AG09309 (cell line): ENCODE data around the gene E4F1.

Source experiments
- DNase-seq: peaks from one replicate; pipeline ENCODE4 v3.0.0-alpha.2; 2010; ENCODE audit warnings: low read depth
- H3K4me3 ChIP-seq: 2 replicates; pipeline ENCODE4 v1.5.1; 2011; ENCODE audit warnings: mild to moderate bottlenecking, low read depth, low read length, moderate library complexity; ENCODE audit not compliant: control insufficient read depth
- CTCF ChIP-seq: IDR thresholded peaks from 2 replicates; pipeline ENCODE4 v1.5.1; 2011; ENCODE audit warnings: mild to moderate bottlenecking, low read depth, low read length, inconsistent platforms; ENCODE audit not compliant: insufficient read depth, control insufficient read depth; ENCODE audit errors: missing control alignments

Gene E4F1

GRCh38 chr16:2243781-2244180, 20.4 kb downstream of the E4F1 start:
- no peak for DNase-seq
- no peak for TF ChIP-seq CTCF

GRCh38 chr16:2244301-2244700, 20.9 kb downstream of the E4F1 start:
- TF ChIP-seq CTCF = no peak
- H3K4me3 ChIP-seq = no peak overlapping the region
- DNase-seq = no peak

More at GRCh38 chr16:2243781-2244180, 20.4 kb downstream of the E4F1 start:
- no peak overlapping the region for H3K4me3 ChIP-seq

- DNase-seq = no peak
- H3K4me3 ChIP-seq = no peak overlapping the region
- no peak for TF ChIP-seq CTCF
Measured at GRCh38 chr16:2244926-2245795, 21.8 kb downstream of the E4F1 start.

GRCh38 chr16:2246301-2246885, 23.0 kb downstream of the E4F1 start:
- no peak for DNase-seq
- no peak for TF ChIP-seq CTCF
- H3K4me3 ChIP-seq = no peak overlapping the region

- no peak for DNase-seq
- TF ChIP-seq CTCF = no peak
- H3K4me3 ChIP-seq = peak overlapping the region; percentile 56
Measured at GRCh38 chr16:2250652-2251295, 27.4 kb downstream of the E4F1 start.

- TF ChIP-seq CTCF = peak; percentile 68
- H3K4me3 ChIP-seq = peak within 1 kb of the TSS; percentile 56
- DNase-seq = peak; percentile 76
Measured at GRCh38 chr16:2251296-2252111, 28.1 kb downstream of the E4F1 start, which contains the start of gene ECI1. Gene ECI1, minus strand, starts transcription at chr16:2251587. Its CDS starts 21 bp downstream, at chr16:2251566.
